HPDE6-E6E7 (cell line): ENCODE data around the gene TBXT.
"Not testable (repeated sequence)": the region's sequence is repeated elsewhere in the genome, so short reads cannot be mapped to it uniquely, and the experiment has no call there.

Experiments used
- DNase-seq: peaks from one replicate; pipeline ENCODE4 v3.0.0; 2011; ENCODE audit warnings: missing footprints; ENCODE audit errors: extremely low spot score

TBXT gene

DNA sequence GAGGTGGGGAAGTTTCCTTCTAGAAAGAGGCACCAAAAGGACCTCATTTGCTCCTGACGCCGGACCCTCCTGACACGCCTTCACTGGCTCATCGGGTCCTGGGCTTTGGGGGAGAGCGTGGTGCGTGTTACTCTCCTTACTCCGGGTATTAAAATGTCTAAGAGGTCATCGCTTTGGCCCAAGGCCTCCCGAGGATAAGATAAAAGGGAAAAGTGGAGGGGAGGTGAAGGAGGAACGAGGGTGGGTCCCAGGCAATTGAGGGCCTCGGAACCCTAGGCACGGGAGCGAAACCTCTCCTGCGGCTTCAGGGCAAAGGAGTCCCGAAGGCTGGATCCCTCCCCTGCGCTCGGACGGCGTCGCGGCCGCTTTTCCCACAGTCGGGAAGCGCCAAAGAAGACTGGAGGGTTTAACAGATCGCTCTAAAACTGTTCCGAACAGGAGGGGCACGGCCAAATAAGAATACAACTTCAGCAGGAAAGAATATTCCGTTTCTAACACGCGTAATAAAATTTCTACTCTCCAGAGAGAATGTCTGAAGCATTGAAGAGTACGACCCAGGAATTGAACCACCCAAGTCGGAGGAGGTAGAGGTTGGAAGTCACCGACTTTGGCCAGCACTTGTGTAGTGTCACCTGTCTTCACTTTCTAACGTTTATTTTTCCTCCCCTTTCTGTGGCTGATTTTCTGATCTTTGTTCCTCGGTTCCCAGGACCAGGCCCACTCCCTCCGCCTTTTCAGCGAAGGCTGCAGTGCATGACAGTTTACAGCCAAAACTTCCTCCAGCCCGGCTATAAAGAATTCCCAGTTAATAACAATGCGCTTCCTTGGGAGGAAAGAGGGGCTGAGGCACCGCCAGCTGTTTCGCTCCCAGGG, 2.1 kb upstream of the TBXT start:
- no peak for DNase-seq

DNA sequence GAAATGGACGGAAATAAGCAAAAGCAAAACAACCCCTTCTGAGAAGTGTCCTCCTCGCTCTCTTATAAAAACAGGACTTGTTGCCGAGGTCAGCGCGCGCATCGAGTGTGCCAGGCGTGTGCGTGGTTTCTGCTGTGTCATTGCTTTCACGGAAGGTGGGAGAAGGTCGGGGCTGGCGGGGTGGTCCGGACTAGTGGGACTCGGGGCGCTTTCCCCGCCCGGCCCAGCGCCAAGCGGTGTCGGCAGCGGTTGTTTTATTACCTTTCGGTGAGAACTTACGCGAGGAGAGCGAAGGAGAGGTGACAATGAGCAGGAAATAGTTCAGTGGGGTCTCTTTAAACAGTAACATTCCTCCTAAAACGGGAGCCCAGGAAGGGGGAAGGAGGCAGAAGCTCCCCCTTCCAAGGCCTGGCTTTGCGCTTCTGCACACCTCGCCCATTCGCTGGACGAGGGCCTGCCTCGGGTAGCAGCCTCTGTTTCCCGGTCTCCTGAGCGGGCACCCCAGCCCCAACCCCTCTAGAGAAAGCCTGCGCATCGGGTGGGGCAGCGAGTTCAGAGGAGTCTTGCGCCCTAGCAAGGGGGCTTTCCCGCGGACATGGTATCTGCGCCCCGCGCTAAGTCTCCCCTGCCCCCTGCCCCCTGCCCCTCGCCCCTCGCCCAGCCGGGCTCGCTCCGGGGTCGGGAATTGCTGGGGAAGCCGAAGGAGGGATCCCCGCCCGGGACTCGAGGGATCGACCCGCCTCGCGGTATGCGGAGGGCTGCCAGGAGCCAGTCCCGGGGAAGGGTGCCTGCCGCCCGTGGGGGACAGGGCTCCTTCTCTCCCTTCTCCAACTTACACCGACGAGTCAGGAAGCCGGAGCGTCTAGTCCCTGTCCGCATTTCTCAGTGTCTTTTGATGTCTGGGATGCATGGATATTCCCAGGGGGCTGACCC, 1.2 kb upstream of the TBXT start:
- DNase-seq: no peak

DNA sequence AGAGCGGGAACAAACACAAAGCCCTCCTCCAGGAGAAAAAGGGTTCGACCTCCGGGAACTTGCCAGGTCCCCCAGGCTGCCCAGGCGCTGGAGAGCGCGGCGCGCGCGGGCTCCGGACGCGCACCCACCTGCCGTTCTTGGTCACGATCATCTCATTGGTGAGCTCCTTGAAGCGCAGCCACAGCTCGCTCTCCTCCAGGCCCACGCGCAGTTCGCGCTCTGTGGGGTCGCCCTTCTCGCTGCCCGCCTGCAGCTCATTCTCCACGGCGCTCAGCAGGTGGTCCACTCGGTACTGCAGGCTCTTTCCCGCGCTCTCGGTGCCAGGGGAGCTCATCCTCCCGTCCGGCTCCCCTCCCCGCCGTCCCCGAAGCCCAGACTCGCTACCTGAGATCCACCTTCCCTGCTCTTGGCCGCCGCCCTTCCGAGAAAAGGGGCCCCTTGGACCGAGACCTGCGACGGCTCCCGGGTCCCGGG, 356 bp downstream of the TBXT start:
- DNase-seq: no peak

DNA sequence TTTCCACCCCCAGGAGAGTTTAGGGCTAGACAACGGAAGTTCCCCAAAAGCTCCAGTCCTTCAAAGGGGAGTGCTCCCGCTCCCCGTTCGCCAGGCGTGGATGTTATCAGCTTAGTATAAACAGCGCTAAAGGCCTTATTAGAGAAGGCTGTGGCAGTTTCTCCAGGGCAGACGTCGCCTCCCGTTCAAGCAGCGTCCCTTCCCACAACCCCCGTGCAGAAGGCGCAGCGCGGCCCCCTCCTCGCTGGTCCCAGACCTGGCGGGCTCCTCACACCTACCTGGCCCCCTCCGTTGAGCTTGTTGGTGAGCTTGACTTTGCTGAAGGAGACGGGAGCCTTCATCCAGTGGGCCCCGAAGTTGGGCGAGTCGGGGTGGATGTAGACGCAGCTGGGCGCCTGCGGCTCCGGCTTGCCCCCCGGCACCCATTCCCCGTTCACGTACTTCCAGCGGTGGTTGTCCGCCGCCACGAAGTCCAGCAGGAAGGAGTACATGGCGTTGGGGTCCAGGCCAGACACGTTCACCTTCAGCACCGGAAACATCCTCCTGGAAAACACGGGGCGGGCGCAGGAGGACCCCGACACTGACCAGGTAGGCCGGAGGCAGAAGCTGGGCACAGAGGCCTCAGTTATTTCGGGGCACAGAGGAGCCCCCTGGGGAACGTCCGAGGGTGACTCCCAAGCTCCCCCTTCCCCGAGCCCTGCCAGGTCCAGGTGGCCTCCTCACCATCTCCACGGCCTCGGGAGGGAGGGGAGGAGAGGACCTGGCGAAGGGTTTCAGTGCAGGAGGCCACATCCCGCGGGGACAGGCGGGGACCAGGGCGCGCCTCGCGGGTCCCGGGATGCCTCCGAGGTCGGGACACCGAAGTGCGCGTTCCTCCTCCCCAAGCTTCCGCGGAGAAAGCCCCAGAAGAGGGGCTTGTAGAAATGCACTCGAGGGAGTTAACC, 1.1 kb downstream of the TBXT start:
- DNase-seq: no peak

DNA sequence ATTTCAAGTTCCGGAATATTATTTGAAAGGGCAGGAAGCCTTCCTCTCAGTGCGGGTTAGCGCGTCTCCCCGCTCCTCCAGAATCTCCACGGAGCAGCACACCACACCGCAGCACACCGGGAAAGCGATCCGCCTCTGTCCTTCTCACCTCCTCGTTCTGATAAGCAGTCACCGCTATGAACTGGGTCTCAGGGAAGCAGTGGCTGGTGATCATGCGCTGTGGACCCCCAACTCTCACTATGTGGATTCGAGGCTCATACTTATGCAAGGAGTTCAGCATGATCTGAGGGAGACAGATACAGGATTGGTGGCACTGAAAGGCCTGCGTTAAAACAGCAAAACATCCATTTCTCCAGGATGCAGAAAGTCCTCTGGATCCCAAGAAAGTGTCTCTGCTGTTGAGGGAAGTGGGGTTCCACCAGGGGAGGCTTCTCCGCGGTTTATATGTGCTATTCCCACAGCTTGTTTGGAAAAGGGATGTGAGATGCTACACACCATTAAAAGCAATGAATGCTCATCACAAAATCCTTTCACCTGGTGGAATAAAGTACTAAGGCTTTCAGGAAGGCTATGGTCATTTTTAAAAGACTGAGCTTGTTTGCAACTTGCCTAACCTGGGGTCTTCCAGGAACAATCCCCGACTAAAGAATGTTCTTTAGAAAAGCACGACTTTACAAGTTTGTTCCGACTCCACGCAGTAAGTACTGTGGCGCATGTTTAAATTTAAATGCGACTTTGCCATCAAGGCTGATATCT, 1.9 kb downstream of the TBXT start:
- no peak for DNase-seq

DNA sequence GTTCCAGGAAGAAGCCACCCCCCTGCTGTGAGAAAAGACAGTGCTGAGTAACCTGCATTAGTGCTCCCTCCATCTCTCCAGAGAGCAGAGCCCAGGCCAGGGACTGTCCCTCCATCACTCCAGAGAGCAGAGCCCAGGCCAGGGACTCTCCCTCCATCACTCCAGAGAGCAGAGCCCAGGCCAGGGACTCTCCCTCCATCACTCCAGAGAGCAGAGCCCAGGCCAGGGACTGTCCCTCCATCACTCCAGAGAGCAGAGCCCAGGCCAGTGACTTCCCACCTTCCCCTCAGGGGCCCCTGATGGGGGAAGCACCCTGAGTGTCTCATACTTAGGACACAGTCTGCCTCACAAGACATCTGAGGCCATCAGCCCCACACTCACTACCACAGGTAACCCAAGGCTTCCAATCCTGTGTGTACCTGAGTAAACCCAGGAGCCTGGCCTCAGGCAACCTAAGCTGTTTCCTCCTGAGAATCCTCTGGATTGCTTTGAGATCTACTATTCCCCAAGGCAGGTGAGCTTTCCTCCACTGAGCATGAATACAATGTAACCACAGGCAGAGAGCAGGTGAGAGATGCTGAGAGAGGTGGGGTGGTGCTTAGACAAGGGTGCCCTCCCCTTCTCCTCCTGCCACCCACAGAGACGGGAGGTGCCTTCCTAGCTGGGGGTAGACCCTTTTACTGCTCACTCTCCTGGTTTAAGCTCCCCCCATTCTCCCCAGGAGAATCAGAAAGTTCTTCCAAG, 4.9 kb downstream of the TBXT start:
- DNase-seq: no peak

DNA sequence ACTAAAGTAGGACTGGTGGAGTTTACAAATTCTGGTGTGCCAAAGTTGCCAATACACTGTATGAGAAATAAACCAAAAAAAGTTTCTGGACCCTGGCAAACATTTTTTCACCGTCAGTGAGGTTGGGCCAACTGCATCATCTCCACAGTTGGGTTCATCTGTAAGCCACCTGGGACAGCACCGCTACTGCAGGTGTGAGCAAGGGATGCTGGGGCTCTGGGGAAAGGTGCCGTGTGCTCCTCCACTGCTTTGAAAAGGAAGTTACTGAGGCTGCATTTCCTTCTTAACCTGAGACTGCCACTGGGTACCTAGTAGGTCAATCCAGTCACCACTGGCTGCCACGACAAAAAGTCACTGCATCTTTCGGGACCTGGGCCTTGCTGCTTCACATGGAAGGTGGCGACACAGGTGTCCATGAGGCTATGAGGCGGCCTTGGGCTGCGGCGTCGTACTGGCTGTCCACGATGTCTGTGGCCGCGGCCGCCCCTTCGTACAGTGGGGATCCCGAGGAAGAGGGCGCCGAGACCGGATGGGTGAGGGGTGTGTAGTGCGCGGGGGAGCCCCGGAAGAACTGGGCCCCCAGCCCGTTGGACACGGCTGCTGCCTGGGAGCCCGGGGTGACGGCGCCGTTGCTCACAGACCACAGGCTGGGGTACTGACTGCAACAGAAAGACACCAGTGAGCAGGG, 9.6 kb downstream of the TBXT start:
- no peak for DNase-seq

DNA sequence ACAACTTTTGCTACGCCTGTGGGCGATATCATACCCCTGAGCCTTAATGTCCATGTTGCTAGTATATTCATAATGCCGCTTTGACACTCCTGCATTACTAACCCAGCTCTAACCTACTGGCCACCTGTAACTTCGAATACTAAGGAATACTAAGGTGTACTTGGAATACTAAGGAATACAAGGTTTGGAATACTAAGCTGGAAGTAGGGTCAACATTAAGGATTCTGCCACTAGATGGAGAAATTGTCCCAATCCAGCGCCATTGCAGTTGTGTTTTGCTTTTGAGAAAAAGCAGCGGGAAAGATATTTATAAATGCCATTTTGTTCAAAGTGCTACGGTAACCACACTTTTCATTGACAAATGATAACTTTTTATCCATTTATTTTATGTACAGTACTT, 10.7 kb downstream of the TBXT start:
- no peak for DNase-seq

DNA sequence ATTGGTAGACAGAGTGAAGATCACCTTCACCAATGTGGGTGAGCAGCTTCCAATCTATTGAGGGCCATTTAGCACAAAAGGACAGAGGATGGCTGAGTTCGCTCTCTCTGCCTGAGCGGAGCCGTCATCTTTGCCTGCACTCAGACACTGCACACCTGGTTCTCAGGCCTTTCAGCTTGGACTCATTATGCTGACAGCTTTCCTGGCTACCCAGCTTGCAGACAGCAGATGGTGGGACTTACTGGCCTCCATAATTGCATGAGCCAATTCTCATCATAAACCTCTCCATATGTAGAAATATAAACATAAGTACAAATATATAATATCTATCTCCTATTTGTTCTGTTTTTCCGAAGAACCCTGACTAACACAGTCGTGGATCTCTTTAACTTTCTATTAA, 13.7 kb downstream of the TBXT start:
- no peak for DNase-seq

DNA sequence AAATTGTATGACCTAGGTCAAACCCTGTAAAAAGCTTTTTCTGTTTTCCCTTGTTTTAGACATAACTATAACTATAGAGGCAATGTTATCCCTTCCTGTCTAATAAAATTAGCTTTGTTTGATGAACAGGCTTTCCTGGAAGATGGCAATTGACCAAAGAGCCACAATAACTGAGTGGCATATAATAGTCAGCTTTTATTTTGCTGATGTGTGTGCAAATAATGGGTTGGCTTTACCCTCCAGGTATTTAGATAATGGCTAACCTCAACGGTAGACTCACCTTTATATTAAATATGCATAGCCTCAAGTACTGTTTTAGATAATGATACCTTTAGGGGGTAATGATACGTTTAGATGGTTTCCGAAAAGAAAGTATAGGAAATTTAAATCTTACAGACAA, 15.0 kb downstream of the TBXT start:
- DNase-seq: no peak

DNA sequence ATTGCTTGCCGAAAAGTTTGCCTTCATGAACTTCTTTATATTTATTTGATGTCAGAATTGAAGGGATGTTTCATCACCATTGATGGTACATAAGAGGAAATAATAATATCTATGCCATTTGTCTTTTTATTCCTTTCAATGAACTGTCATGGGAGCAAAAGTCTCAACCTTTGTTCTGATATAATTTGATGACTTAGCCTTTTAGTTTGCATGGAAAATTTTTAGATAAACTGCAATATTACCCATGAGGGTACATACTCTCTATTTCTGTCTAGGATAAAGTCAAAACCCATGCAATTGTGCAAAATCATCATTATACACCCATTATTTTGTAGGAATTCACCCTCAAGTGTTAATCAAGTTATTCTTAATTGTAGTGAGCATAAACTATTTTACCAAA, 15.9 kb downstream of the TBXT start:
- no peak for DNase-seq

DNA sequence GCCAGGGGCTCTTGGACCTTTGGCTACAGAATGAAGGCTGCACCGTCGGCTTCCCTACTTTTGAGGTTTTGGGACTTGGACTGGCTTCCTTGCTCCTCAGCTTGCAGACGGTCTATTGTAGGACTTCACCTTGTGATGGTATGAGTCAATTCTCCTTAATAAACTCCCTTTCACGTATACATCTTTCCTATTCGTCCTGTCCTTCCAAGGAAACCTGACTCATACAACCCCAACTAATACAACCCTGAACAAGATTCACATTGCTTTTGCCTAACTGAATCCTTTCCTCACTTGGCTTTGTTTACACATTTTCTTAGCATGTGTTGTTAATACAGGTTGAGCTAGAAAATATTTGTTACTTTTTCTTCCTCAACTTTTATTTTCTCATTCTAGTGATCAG, 21.9 kb downstream of the TBXT start:
- no peak for DNase-seq

DNA sequence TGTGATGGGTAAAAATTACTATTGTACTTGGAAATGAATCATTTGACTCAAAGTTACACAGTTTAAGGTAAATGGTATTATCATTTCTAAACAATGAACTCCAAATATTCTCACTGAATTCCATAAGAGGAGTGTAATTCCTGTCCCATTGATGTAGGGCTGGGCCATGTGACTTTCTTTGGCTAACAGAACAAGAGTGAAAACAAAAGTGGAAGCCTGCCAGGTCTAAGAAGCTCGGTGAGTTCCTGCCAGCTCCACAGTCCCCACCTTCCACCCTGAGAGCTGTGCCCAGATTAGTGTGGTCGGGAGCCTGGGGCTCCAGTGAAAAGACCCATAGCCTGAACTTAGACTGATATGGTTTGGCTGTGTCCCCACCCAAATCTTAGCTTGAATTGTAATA, 24.6 kb downstream of the TBXT start:
- DNase-seq: no peak

DNA sequence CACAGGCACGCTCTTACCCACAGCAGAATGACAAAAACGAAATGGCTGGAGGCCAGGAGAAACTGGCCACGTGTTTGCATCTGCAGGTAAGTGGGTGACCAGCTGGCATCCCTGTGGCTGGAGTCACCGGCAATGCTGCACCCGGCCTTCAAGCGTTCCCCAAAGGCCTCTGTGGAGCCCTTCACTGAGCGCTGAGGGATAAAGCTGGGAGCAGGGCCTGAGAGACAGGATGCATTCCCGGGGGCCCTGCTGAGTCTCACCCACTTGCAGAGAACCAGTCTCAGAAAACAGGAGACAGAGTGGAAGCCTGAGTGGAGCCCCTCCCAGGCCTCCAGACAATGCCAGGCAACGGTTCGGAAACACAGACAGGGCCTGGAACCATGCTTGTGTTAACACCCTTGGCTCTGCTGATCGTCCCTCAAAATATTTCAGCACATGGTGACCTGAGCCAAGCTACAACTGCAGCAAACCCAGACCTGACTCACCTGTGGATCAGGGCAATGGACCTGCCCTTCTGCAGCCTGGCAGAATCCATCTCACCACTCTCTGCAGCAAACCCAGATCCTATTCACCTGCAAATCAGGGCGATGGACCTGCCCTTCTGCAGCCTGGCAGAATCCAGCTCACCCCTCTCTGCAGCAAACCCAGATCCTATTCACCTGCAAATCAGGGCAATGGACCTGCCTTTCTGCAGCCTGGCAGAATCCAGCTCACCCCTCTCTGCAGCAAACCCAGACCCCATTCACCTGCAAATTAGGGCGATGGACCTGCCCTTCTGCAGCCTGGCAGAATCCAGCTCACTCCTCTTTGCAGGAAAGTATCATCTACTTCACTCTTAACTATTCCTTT, 39.8 kb downstream of the TBXT start:
- no peak for DNase-seq

DNA sequence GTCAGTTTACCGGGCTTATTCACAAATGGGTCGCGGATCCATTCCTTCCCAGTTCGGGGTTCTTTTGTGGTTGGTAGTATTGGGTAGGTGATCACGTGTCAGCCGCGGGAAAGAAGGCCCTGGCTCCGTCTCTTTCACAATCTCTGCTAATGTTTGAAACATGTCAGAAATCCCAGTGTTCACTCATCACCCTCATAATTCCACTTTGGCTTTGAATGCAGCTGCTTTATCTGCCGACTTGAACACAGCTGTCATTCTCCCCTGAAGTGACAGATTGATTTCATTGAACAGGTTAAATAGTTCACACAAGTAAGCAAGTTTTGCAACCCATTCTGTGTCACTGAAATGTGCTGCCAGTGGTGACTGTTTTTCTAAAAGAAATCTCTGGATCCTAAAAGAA, 44.5 kb downstream of the TBXT start:
- not testable (repeated sequence) for DNase-seq

DNA sequence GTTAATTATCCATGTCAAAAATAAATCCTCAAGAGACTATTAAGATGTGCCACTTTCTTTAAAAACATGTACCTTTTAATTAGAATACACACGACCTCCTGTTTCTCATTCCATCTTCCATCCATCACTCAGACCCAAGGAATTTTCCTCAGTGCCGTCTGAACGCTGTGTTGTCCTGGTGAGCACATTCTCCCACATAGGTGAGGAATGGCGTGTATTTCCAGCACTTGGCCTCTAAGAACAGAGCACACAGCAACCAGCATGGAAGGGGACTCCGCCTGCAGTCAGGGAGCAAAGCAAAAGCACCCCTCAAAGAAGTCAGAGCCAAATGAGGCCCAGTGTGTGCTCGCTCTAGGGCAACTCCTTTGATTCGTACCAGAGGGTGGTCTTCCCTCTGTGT, 45.9 kb downstream of the TBXT start:
- no peak for DNase-seq

DNA sequence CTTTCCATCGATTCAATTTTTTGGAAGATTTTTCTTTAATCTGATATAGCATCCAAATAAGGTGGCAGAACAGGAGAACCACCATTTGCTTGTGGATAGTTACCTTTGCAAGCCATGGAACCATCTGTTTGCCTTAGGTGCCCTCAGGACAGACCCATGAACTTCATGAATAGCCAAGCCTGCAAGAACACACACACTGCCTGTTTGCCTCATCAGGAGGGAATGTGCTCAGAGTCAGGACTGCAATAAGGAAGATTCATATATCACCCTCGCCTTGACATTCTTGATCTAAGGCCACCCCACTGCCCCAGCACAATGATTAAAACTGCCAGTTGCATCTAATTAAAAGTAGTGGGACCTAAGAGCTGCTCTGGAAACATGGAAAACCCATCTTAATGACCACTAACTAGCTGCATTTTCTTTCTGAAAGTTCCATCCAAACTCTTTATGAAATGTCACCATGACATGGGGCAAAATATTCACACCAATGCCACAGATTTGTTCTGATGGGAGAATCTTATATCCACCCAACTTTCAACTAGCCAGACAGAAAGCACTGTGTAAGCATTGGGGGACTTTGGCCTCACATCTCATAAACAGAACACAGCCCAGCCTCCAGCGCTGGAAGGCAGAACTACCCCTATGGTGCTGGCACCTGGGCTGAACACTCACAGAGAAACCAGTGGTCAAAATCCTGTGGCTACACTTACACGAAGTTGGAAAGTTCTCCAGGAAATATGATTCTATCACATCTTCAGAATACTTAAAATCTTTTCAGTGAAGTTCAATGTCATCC, 48.3 kb downstream of the TBXT start:
- DNase-seq: no peak

DNA sequence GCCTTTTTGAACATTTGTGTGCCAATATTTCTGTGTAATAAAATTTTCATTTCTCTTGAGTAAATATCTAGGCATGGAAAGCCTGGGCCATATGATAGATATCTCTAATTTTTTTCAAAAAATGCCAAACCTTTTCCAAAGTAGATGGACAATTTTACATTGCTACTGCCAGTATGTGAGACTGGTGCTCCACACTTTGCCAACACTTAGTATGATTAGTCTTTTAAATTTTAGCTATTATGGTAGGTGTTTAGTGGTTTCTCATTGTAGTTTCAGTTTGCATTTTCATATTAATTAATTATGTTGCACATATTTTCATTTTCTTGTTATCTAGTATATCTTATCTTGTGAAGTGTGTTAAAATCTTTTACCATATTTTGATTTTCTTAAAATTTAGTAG, 52.0 kb downstream of the TBXT start:
- no peak for DNase-seq
